Hepatocyte (in vitro differentiated cells): Measurements from ENCODE around the gene ALAD.
"Not testable (repeated sequence)": the region's sequence is repeated elsewhere in the genome, so short reads cannot be mapped to it uniquely, and the experiment has no call there.

ENCODE experiments used
- CTCF ChIP-seq: fragments of 200-600 bp; sonication (generic); IDR thresholded peaks from 2 replicates; pipeline ENCODE4 v1.5.1; 2016; ENCODE audit warnings: antibody characterized with exemption, mild to moderate bottlenecking; ENCODE audit not compliant: poor library complexity
- EZH2 ChIP-seq: fragments of 200-600 bp; sonication (generic); IDR thresholded peaks from 2 replicates; pipeline ENCODE4 v1.6.1; 2016; ENCODE audit warnings: antibody characterized with exemption, mild to moderate bottlenecking, borderline replicate concordance

DNA sequence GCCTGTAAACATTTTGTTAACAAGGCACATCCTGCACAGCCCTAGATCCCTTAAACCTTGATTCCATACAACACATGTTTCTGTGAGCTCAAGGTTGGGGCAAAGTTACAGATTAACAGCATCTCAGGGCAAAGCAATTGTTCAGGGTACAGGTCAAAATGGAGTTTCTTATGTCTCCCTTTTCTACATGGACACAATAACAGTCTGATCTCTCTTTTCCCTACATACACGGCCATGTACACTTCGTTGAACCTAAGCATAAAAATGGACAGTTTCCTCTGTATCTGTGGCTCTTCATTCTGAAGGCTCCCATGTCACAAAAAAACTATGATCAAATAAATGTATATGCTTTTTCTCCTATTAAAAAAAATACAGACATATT, 21.3 kb downstream of the ALAD start:
- not testable (repeated sequence) for TF ChIP-seq CTCF, EZH2
